ENCODE results near the gene FHIT.

Gene FHIT

GRCh38 chr3:59872128-59872527, 1379.1 kb downstream of the FHIT start:
- DNase-seq (ENCODE audit: low read depth in 2 of 3, low spot score in 1 of 3): no peak

DNA sequence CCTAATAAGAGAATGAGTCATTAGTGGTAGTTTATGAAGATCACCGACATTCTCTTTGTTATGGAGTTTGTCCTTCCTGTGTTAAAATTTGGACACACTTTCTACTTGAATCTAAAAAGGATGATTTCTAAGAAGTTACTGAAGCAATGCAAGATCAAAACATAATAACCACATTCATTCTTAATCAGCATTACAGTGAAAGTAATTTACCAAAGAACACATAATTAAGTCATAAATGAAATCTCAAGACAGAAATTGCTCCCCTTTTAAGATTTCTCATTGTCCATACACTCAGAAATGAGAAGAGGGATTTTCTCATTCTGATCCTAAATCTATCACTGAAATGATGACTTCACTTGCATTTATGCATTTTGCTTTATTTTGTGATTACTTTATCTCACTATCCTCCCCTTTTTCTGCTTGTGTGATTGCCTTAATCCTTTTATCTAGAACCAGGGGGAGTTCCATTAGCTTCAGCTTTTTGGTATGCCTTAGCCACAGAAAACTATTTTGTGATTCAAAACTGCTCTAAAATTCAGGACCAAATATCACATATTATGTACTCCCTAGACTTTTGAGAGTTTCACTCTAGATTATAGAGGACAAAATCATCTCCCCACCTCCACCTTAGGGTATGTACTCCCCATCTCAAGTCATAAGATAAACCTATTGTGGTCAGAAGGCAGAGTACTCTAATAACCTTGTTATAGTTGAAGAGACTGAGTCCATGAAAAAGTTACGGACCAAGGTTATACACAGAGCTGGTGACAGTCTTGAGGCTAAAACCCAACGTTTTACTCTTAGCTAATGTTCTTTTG, 1383.9 kb downstream of the FHIT start:
- DNase-seq (ENCODE audit: low read depth in 2 of 3, low spot score in 1 of 3): no peak

DNA sequence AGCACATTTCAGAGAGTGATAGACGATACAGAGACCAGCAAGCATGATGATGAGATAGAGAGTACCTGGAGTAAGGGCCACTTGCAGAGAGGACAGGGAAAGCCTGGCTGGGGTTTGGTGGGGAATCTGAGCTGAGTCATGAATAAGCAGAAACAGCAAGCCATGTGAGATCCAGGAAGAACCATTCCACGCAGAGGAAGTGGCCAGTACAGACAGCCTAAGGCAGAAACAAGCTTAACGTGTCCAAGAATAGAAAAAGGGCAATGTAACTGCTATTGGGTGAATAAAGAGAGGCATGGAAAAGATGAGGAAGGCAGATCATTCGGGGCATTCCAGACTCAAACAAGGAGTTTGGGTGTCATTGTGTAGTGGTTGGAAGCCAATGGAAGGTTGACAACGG, 1385.2 kb downstream of the FHIT start:
- no peak for DNase-seq (ENCODE audit: low read depth in 2 of 3, low spot score in 1 of 3)

GRCh38 chr3:59865351-59865750, 1385.9 kb downstream of the FHIT start:
- no peak for DNase-seq (ENCODE audit: low read depth in 2 of 3, low spot score in 1 of 3)

GRCh38 chr3:59862686-59863085, 1388.6 kb downstream of the FHIT start:
- no peak for DNase-seq (ENCODE audit: low read depth in 2 of 3, low spot score in 1 of 3)

- peak; percentile 62 to 74 (median 73) for DNase-seq (ENCODE audit: low read depth in 2 of 3, low spot score in 1 of 3)
Observed at GRCh38 chr3:59857589-59858346, 1393.5 kb downstream of the FHIT start.

- DNase-seq (ENCODE audit: low read depth in 2 of 3, low spot score in 1 of 3): no peak
Observed at GRCh38 chr3:59856934-59857460, 1394.3 kb downstream of the FHIT start.

GRCh38 chr3:59854061-59854709, 1397.1 kb downstream of the FHIT start:
- no peak for DNase-seq (ENCODE audit: low read depth in 2 of 3, low spot score in 1 of 3)

DNA sequence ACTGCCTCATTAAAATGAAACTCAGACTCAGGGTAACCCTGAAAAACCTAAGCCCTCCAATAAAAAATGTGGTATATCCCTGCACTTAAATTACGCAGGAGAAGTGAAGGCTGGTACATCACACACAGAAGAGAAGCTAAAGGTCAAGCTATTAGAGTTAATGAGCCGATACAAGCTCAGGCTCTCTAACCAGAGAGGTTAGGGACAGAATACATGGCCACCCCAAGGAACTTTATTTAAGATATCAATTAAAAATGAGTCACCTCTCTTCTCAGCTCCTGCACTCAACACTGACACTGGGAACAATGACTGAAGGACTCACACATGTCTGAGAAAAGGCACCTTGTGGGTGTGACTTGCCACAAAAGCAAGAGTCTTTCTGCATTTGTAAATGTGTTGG, 1400.8 kb downstream of the FHIT start:
- DNase-seq (ENCODE audit: low read depth in 2 of 3, low spot score in 1 of 3): no peak

- DNase-seq (ENCODE audit: low read depth in 2 of 3, low spot score in 1 of 3): no peak
Observed at GRCh38 chr3:59845386-59845785, 1405.9 kb downstream of the FHIT start.

- DNase-seq (ENCODE audit: low read depth in 2 of 3, low spot score in 1 of 3): no peak
Observed at GRCh38 chr3:59843821-59844220, 1407.4 kb downstream of the FHIT start.

- peak in 1 of 3 donors; percentile 10 for DNase-seq (ENCODE audit: low read depth in 2 of 3, low spot score in 1 of 3)
Observed at GRCh38 chr3:59839810-59840515, 1411.3 kb downstream of the FHIT start.

GRCh38 chr3:59839283-59839682, 1412.0 kb downstream of the FHIT start:
- DNase-seq (ENCODE audit: low read depth in 2 of 3, low spot score in 1 of 3): no peak

- DNase-seq (ENCODE audit: low read depth in 2 of 3, low spot score in 1 of 3): no peak
Observed at GRCh38 chr3:59836531-59836930, 1414.7 kb downstream of the FHIT start.

- DNase-seq (ENCODE audit: low read depth in 2 of 3, low spot score in 1 of 3): no peak
Observed at GRCh38 chr3:59832702-59833101, 1418.5 kb downstream of the FHIT start.

DNA sequence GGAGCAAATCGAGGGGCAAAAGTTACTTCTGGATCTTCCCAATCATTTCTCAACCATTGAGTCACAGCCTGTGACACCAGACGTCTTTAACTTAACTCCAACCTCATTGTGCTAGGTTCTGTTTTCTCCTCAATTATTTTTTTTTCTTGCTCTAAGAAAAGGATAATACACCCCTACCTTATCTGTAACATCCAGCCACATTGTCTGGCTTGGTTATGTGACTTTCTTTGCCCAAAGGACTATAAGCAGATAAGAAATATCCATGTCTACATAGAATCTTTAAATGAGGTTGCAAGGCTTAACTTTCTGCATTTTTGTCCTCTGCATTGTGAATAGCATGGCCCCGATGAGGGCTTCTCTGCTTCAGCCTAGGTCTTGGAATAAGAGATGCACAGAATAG, 1419.0 kb downstream of the FHIT start:
- DNase-seq (ENCODE audit: low read depth in 2 of 3, low spot score in 1 of 3): no peak

GRCh38 chr3:59831394-59831793, 1419.9 kb downstream of the FHIT start:
- DNase-seq (ENCODE audit: low read depth in 2 of 3, low spot score in 1 of 3): no peak

DNA sequence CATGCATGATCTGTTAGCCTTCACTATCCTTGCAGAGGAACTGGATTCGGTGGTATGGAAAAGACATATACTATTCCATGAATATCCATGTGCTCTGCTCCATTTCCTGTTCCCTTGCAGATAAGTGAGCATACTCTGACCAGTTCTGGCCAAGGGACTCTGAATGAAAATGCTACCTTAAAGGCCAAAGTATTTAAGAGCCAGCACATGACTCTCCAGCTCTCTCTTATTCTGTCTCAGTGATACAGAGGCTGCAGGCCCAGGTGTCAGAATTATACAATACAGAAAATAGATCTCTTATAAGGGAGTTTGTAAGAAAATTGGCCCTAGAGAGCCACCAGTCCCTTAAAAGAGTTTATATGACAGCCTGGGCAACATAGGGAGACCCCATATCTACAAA, 1421.7 kb downstream of the FHIT start:
- no peak for DNase-seq (ENCODE audit: low read depth in 2 of 3, low spot score in 1 of 3)

DNA sequence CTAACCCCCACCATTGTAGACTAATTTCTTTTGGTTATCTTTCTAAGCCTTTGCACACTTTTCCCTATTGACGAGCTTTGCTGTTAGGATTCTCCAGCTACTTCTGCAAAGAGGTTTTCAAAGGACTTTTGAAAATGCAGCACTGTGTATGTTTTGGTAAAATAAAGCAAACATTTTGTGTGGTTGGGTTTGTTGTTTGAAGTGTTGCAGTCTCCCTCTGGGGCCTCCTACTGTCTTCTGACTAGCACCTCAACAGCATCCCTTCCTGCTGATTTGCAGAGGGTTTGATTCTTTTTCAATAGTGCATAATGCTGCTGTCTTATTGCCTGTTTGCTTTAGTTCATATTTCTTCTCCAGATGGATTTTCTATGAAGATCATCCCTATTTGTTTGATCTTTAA, 1426.4 kb downstream of the FHIT start:
- DNase-seq (ENCODE audit: low read depth in 2 of 3, low spot score in 1 of 3): no peak

DNA sequence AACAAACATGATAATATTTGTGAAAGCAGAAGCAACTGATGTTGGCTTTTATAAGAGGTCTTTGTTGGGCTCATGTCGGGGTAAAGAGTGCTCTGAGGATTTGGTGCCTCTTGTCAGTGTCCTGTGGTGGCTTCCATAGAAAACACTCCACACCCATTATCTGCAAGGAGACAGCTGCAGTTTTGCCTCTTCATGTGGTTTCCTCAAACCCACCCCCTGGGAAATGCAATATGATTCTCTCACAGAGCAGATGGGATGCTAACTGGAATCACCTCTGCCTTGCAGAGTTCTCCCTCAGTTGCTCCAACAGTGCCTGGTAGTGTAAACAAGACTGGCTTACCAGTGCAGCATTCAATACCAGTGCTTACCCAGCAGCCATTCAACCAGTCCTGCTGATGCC, 1430.0 kb downstream of the FHIT start:
- DNase-seq (ENCODE audit: low read depth in 2 of 3, low spot score in 1 of 3): no peak

DNA sequence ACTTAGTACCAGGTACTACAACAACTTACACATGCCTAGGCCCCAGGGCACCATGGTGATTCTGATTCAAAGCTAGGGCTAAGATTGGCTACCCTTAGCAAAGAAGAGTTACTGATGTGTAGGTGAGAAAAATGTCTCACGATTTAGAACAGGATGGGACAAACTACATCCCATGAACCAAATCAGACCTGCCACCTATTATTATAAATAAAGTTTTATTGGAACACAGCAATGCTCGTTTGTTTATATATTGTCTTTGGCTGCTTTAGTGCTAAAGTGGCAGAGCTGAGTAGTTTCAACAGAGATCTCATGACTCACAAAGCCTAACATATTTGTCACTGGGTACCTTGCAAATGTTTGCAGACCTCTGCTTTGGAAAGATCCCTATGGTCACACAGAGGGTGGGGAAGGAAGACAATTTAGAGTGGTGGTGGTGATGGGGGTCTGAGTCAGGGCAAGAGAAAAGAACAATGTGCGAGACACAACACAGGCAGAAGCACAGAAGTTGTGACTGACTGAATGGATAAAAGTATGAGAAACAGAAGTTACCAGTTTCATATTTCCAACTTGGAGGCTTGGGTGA, 1430.8 kb downstream of the FHIT start:
- peak in 1 of 3 donors; percentile 13 for DNase-seq (ENCODE audit: low read depth in 2 of 3, low spot score in 1 of 3)

All from stimulated activated CD4-positive, alpha-beta T cell treated with anti-CD3 and anti-CD28 coated beads, Interleukin-12 subunit alpha, Interleukin-12 subunit beta, amount 100 ng/mL, for 48 hours (primary cell).